Measurements from ENCODE around the gene GALNT2.

DNA sequence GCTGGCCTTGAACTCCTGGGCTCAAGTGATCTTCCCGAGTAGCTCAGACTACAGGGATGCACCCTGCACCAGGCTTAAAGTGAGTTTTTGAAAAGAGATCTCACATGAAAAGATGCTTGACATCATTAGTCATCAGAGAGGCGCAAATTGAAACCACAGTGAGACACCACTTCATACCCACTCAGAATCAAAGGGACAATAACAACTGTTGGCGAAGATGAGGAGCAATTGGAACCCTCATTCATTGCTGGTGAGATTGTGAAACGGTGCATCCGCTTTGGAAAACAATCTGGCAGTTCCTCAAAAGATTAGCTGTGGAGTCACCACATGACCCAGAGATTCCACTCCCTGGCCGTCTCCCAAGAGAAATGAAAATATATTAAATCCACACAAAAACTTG, 236.8 kb downstream of the GALNT2 start:
- TF ChIP-seq, protein P1, sequence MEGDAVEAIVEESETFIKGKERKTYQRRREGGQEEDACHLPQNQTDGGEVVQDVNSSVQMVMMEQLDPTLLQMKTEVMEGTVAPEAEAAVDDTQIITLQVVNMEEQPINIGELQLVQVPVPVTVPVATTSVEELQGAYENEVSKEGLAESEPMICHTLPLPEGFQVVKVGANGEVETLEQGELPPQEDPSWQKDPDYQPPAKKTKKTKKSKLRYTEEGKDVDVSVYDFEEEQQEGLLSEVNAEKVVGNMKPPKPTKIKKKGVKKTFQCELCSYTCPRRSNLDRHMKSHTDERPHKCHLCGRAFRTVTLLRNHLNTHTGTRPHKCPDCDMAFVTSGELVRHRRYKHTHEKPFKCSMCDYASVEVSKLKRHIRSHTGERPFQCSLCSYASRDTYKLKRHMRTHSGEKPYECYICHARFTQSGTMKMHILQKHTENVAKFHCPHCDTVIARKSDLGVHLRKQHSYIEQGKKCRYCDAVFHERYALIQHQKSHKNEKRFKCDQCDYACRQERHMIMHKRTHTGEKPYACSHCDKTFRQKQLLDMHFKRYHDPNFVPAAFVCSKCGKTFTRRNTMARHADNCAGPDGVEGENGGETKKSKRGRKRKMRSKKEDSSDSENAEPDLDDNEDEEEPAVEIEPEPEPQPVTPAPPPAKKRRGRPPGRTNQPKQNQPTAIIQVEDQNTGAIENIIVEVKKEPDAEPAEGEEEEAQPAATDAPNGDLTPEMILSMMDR (IDR thresholded peaks at IDR 0.05; ENCODE audit: low read length): no peak
- TF ChIP-seq EZH2phosphoT487 (IDR thresholded peaks at IDR 0.05; ENCODE audit: low read length) (no peak), EZH2 (optimal IDR thresholded peaks at IDR 0.05; ENCODE audit: low read depth, low read length) (no peak)

Data from MM.1S (cell line).